BLaER1 treated with 17β-estradiol and CSF1 and Interleukin-3, amounts not matched to agents 10 nM and 100 nM (cell line): Measurements from ENCODE around the gene SYNDIG1.

ENCODE experiments used
- H3K27ac ChIP-seq, 11 experiments: shearing (Covaris generic); formaldehyde crosslinking; 2 replicates each; pipeline ENCODE4 v1.8.1; 2022
- H3K27me3 ChIP-seq, 11 experiments: shearing (Covaris generic); formaldehyde crosslinking; 2 replicates each; pipeline ENCODE4 v1.8.1; 2022
- H3K36me3 ChIP-seq, 11 experiments: shearing (Covaris generic); formaldehyde crosslinking; 2 replicates each; pipeline ENCODE4 v1.8.1; 2022
- H3K4me1 ChIP-seq, 10 experiments: shearing (Covaris generic); formaldehyde crosslinking; 2 replicates each; pipeline ENCODE4 v1.8.1; 2022
- H3K4me2 ChIP-seq, 11 experiments: shearing (Covaris generic); formaldehyde crosslinking; 2 replicates each; pipeline ENCODE4 v1.8.1; 2022
- H3K4me3 ChIP-seq, 10 experiments: shearing (Covaris generic); formaldehyde crosslinking; 2 replicates each; pipeline ENCODE4 v1.8.1; 2022
- H3K9ac ChIP-seq, 11 experiments: shearing (Covaris generic); formaldehyde crosslinking; 2 replicates each; pipeline ENCODE4 v1.8.1; 2022
- H3K9me3 ChIP-seq, 11 experiments: shearing (Covaris generic); formaldehyde crosslinking; replicated peaks in 1 of 11; 2 replicates each; pipeline ENCODE4 v1.8.1; 2022
- H4K20me1 ChIP-seq, 11 experiments: shearing (Covaris generic); formaldehyde crosslinking; 2 replicates each; pipeline ENCODE4 v1.8.1; 2022
- Cebpa-rat ChIP-seq, 11 experiments: shearing (Covaris generic); IDR thresholded peaks; 2 replicates each; pipeline ENCODE4 v1.8.1; 2022

SYNDIG1 gene

GRCh38 chr20:24445510-24446170, 23.8 kb upstream of the SYNDIG1 start:
- Histone ChIP-seq H3K36me3 (no peaks in the 10 kb centered on the region), H3K4me2 (0 out of 22 replicates have a peak overlapping the region, but pooled peaks of 1 of the 11 experiments have one; percentile 0), H3K27me3 (no peaks in the 10 kb centered on the region), H3K4me3 (no peak overlapping the region), H3K27ac (no peak overlapping the region), H3K9ac (no peak overlapping the region), H4K20me1 (no peaks in the 10 kb centered on the region), H3K4me1 (peaks cover 0 to 22% (median 12%) of the 10 kb centered on the region in 10 experiments; a peak in 15 of 20 replicates), H3K9me3 (no peaks in the 10 kb centered on the region)
- TF ChIP-seq Cebpa-rat (IDR thresholded peaks at IDR 0.05): no peak

- H3K4me3 ChIP-seq: no peak overlapping the region
Observed at GRCh38 chr20:24446811-24447210, 22.6 kb upstream of the SYNDIG1 start.

GRCh38 chr20:24448170-24448569, 21.3 kb upstream of the SYNDIG1 start:
- Histone ChIP-seq H3K4me2 (no peak overlapping the region), H3K4me3 (no peak overlapping the region), H3K36me3 (no peaks in the 10 kb centered on the region), H3K27me3 (no peaks in the 10 kb centered on the region), H4K20me1 (no peaks in the 10 kb centered on the region), H3K9me3 (no peaks in the 10 kb centered on the region), H3K4me1 (0 out of 20 replicates have a peak, but pooled peaks cover 0 to 4% (median 0%) of the 10 kb centered on the region in 10 experiments), H3K27ac (no peak overlapping the region), H3K9ac (no peak overlapping the region)
- no peak for TF ChIP-seq Cebpa-rat (IDR thresholded peaks at IDR 0.05)

More at GRCh38 chr20:24446811-24447210, 22.6 kb upstream of the SYNDIG1 start:
- no peaks in the 10 kb centered on the region for H3K27me3 ChIP-seq
- no peak overlapping the region for H3K27ac ChIP-seq
- H4K20me1 ChIP-seq: no peaks in the 10 kb centered on the region
- peaks cover 0 to 11% (median 2%) of the 10 kb centered on the region in 10 experiments; a peak in 10 of 20 replicates for H3K4me1 ChIP-seq
- H3K9ac ChIP-seq: no peak overlapping the region
- H3K36me3 ChIP-seq: no peaks in the 10 kb centered on the region
- no peak overlapping the region for H3K4me2 ChIP-seq
- TF ChIP-seq Cebpa-rat (IDR thresholded peaks at IDR 0.05): no peak
- no peaks in the 10 kb centered on the region for H3K9me3 ChIP-seq

GRCh38 chr20:24449026-24449720, 20.3 kb upstream of the SYNDIG1 start:
- no peaks in the 10 kb centered on the region for H4K20me1 ChIP-seq
- H3K27ac ChIP-seq: no peak overlapping the region
- H3K4me1 ChIP-seq: peaks cover 6 to 11% (median 6%) of the 10 kb centered on the region in 10 experiments
- no peak overlapping the region for H3K9ac ChIP-seq
- no peak overlapping the region for H3K4me2 ChIP-seq
- no peaks in the 10 kb centered on the region for H3K27me3 ChIP-seq
- H3K4me3 ChIP-seq: no peak overlapping the region
- no peak for TF ChIP-seq Cebpa-rat (IDR thresholded peaks at IDR 0.05)
- H3K36me3 ChIP-seq: no peaks in the 10 kb centered on the region
- H3K9me3 ChIP-seq: no peaks in the 10 kb centered on the region

GRCh38 chr20:24450177-24450576, 19.3 kb upstream of the SYNDIG1 start:
- Histone ChIP-seq H3K9ac (no peak overlapping the region), H3K27me3 (no peaks in the 10 kb centered on the region), H3K36me3 (no peaks in the 10 kb centered on the region), H3K9me3 (no peaks in the 10 kb centered on the region), H3K4me1 (peaks cover 6 to 17% (median 11%) of the 10 kb centered on the region in 10 experiments), H4K20me1 (no peaks in the 10 kb centered on the region), H3K4me3 (no peak overlapping the region), H3K4me2 (no peak overlapping the region), H3K27ac (no peak overlapping the region)
- no peak for TF ChIP-seq Cebpa-rat (IDR thresholded peaks at IDR 0.05)

- Histone ChIP-seq H3K4me1 (peaks cover 6 to 17% (median 11%) of the 10 kb centered on the region in 10 experiments), H3K27ac (no peak overlapping the region), H3K27me3 (no peaks in the 10 kb centered on the region), H3K4me3 (no peak overlapping the region), H4K20me1 (no peaks in the 10 kb centered on the region), H3K9ac (no peak overlapping the region), H3K4me2 (no peak overlapping the region), H3K36me3 (no peaks in the 10 kb centered on the region), H3K9me3 (no peaks in the 10 kb centered on the region)
- no peak for TF ChIP-seq Cebpa-rat (IDR thresholded peaks at IDR 0.05)
Observed at GRCh38 chr20:24450624-24451376, 18.6 kb upstream of the SYNDIG1 start.

GRCh38 chr20:24451428-24451827, 18.0 kb upstream of the SYNDIG1 start:
- no peaks in the 10 kb centered on the region for H3K27me3 ChIP-seq
- TF ChIP-seq Cebpa-rat (IDR thresholded peaks at IDR 0.05): no peak

GRCh38 chr20:24452016-24452415, 17.4 kb upstream of the SYNDIG1 start:
- TF ChIP-seq Cebpa-rat (IDR thresholded peaks at IDR 0.05): no peak
- no peaks in the 10 kb centered on the region for H3K27me3 ChIP-seq
- H4K20me1 ChIP-seq: no peaks in the 10 kb centered on the region
- no peak overlapping the region for H3K4me2 ChIP-seq
- H3K9me3 ChIP-seq: no peaks in the 10 kb centered on the region
- H3K27ac ChIP-seq: no peak overlapping the region
- H3K9ac ChIP-seq: no peak overlapping the region
- H3K36me3 ChIP-seq: no peaks in the 10 kb centered on the region
- no peak overlapping the region for H3K4me3 ChIP-seq
- peaks cover 6 to 17% (median 11%) of the 10 kb centered on the region in 10 experiments for H3K4me1 ChIP-seq

More at GRCh38 chr20:24451428-24451827, 18.0 kb upstream of the SYNDIG1 start:
- H3K4me1 ChIP-seq: peaks cover 6 to 17% (median 11%) of the 10 kb centered on the region in 10 experiments
- no peaks in the 10 kb centered on the region for H3K36me3 ChIP-seq
- no peak overlapping the region for H3K4me3 ChIP-seq
- no peak overlapping the region for H3K9ac ChIP-seq
- no peaks in the 10 kb centered on the region for H3K9me3 ChIP-seq
- no peak overlapping the region for H3K27ac ChIP-seq
- no peaks in the 10 kb centered on the region for H4K20me1 ChIP-seq
- no peak overlapping the region for H3K4me2 ChIP-seq

- Histone ChIP-seq H3K9ac (no peak overlapping the region), H3K27me3 (no peaks in the 10 kb centered on the region), H3K4me2 (no peak overlapping the region), H3K36me3 (no peaks in the 10 kb centered on the region), H4K20me1 (no peaks in the 10 kb centered on the region), H3K27ac (no peak overlapping the region), H3K4me1 (peaks cover 6 to 17% (median 11%) of the 10 kb centered on the region in 10 experiments), H3K4me3 (no peak overlapping the region), H3K9me3 (no peaks in the 10 kb centered on the region)
- no peak for TF ChIP-seq Cebpa-rat (IDR thresholded peaks at IDR 0.05)
Observed at GRCh38 chr20:24452498-24453127, 16.8 kb upstream of the SYNDIG1 start.
